Mesendoderm (in vitro differentiated cells): ENCODE measurements around the gene FAM53B.

Experiments
- DNase-seq: peaks from one replicate; pipeline ENCODE4 v3.0.0; 2013
- H2AK5ac ChIP-seq: 2 replicates; pipeline ENCODE4 v1.6.1; 2013; ENCODE audit warnings: low read length, inconsistent platforms
- H2BK120ac ChIP-seq: 2 replicates; pipeline ENCODE4 v1.6.1; 2013; ENCODE audit warnings: low read depth, mild to moderate bottlenecking, low read length, moderate library complexity, mixed read lengths
- H2BK15ac ChIP-seq: replicated peaks from 2 replicates; pipeline ENCODE4 v1.6.1; 2013; ENCODE audit warnings: low read depth, mild to moderate bottlenecking, moderate library complexity
- H2BK5ac ChIP-seq: 2 replicates; pipeline ENCODE4 v1.6.1; 2013; ENCODE audit warnings: low read length, inconsistent platforms
- H3K18ac ChIP-seq: 2 replicates; pipeline ENCODE4 v1.6.1; 2013; ENCODE audit warnings: mild to moderate bottlenecking, low read length, mixed read lengths
- H3K23ac ChIP-seq: one replicate; pipeline ENCODE4 v1.6.1; 2013; ENCODE audit warnings: low read length
- H3K27ac ChIP-seq: 2 replicates; pipeline ENCODE4 v1.5.1; 2013; ENCODE audit warnings: low read depth, mild to moderate bottlenecking, inconsistent platforms, low read length, moderate library complexity
- H3K27me3 ChIP-seq: 2 replicates; pipeline ENCODE4 v1.6.1; 2013; ENCODE audit warnings: low read length, control low read depth, mild to moderate bottlenecking, inconsistent platforms; ENCODE audit not compliant: insufficient read depth, poor library complexity
- H3K36me3 ChIP-seq: 2 replicates; pipeline ENCODE4 v1.6.1; 2013; ENCODE audit warnings: low read length, inconsistent platforms; ENCODE audit not compliant: control insufficient read depth, insufficient read depth
- H3K4ac ChIP-seq: one replicate; pipeline ENCODE4 v1.6.1; 2013; ENCODE audit warnings: low read depth, mild to moderate bottlenecking, low read length, moderate library complexity
- H3K4me1 ChIP-seq: 2 replicates; pipeline ENCODE4 v1.6.1; 2013; ENCODE audit warnings: low read depth, low read length, inconsistent platforms; ENCODE audit not compliant: control insufficient read depth
- H3K4me2 ChIP-seq: 2 replicates; pipeline ENCODE4 v1.6.1; 2013; ENCODE audit warnings: low read length
- H3K4me3 ChIP-seq: 2 replicates; pipeline ENCODE4 v1.5.1; 2013; ENCODE audit warnings: mild to moderate bottlenecking, low read length
- H3K56ac ChIP-seq: one replicate; pipeline ENCODE4 v1.6.1; 2013; ENCODE audit warnings: low read length
- H3K79me1 ChIP-seq: 2 replicates; pipeline ENCODE4 v1.6.1; 2013; ENCODE audit warnings: low read length, inconsistent platforms
- H3K79me2 ChIP-seq: 2 replicates; pipeline ENCODE4 v1.6.1; 2013; ENCODE audit warnings: mild to moderate bottlenecking, low read length; ENCODE audit not compliant: control insufficient read depth, insufficient read depth
- H3K9ac ChIP-seq: 2 replicates; pipeline ENCODE4 v1.6.1; 2013; ENCODE audit warnings: low read length, inconsistent platforms
- H4K5ac ChIP-seq: one replicate; pipeline ENCODE4 v1.6.1; 2013; ENCODE audit warnings: low read length
- H4K8ac ChIP-seq: one replicate; pipeline ENCODE4 v1.6.1; 2013; ENCODE audit warnings: low read depth, mild to moderate bottlenecking, control low read depth, low read length, moderate library complexity
- WGBS: extraction: QIAGEN DNeasy Blood & Tissue Kit; methylation state at CpG from one replicate; pipeline ENCODE4 v1.1.7; 2013; ENCODE audit warnings: low lambda C conversion rate, missing lambda C conversion rate; ENCODE audit not compliant: insufficient coverage; ENCODE audit errors: extremely low coverage; 5-methylcytosine and 5-hydroxymethylcytosine counted together

FAM53B gene

DNA sequence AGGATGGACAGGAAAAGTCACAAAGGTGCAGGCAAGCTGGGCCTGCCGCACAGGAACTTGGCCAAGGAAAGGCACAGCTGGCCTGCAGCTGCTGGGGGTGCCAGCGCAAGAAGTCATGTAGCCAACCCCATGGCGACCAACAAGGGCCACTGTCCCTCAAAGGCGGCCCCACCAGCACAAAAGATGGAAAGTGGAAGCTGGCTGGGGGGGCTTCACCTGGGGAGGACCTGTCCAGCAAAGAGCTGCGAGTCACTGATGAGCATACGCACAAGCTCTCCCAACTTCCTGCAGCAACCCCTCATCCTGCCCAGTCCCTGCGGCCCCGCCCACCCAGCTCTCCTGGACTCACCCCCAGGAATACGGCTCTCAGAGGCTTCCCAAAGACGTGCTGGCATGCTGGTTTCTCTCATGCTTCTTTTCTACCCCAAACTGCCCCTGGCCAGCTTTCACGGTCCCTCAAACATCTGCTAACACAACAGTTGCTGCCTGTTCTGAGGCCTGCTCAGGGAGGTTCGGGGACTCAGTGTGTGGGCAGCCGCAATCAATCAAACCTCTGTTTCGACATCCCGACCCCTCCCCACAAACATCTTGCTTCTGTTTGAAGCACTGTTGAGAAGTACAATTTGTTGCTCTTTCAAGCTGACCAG, 67.6 kb downstream of the FAM53B start:
- no peak overlapping the region for H2BK15ac ChIP-seq
- H3K4me1 ChIP-seq = peaks cover 4% of the 10 kb centered on the region
- H3K18ac ChIP-seq = no peak overlapping the region
- H2AK5ac ChIP-seq = no peak overlapping the region
- H3K36me3 ChIP-seq = no peaks in the 10 kb centered on the region
- H4K8ac ChIP-seq = no peak overlapping the region
- no peak overlapping the region for H3K23ac ChIP-seq
- no peaks in the 10 kb centered on the region for H3K27me3 ChIP-seq
- no peak overlapping the region for H3K4me2 ChIP-seq
- H2BK120ac ChIP-seq = no peak overlapping the region
- peaks cover 15% of the 10 kb centered on the region for H3K79me1 ChIP-seq
- H3K9ac ChIP-seq = no peak overlapping the region
- H4K5ac ChIP-seq = no peak overlapping the region
- H3K4ac ChIP-seq = no peak overlapping the region
- no CpG with 5 or more reads among the region's 15 CpGs for WGBS
- peaks cover 2% of the 10 kb centered on the region for H3K79me2 ChIP-seq
- no peak overlapping the region for H3K4me3 ChIP-seq
- no peak overlapping the region for H3K56ac ChIP-seq
- H3K27ac ChIP-seq = no peak overlapping the region
- DNase-seq = no peak
- no peak overlapping the region for H2BK5ac ChIP-seq

DNA sequence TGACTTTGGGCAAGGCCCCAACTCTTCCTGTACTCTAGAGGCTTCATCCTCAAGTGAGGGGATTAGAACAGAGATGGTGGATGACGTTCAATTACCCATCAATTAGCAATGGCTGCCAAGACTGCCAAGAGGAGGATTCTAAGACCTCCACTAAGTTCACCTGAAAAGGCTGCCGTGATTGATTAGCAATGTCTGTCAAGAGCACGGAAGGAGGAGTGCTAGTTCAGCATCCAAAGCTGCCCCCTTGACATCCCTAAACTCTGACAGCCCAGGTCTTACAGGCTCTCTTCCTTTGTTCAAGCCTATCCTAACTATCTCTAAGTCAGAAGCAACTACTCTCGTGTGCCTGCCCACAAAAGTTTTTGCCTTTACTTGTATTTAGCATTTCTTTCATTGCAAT, 68.4 kb downstream of the FAM53B start:
- Histone ChIP-seq H3K27ac (no peak overlapping the region), H2AK5ac (no peak overlapping the region), H3K4ac (no peak overlapping the region), H3K4me1 (peaks cover 4% of the 10 kb centered on the region), H4K8ac (no peak overlapping the region), H3K79me2 (peaks cover 2% of the 10 kb centered on the region), H3K27me3 (no peaks in the 10 kb centered on the region), H3K18ac (no peak overlapping the region), H4K5ac (no peak overlapping the region), H3K56ac (no peak overlapping the region), H3K9ac (no peak overlapping the region), H3K4me2 (no peak overlapping the region), H2BK15ac (no peak overlapping the region), H3K79me1 (peaks cover 15% of the 10 kb centered on the region), H2BK5ac (no peak overlapping the region), H3K4me3 (no peak overlapping the region), H3K23ac (no peak overlapping the region), H2BK120ac (no peak overlapping the region), H3K36me3 (no peaks in the 10 kb centered on the region)
- no peak for DNase-seq
- WGBS = no CpG with 5 or more reads among the region's 4 CpGs

DNA sequence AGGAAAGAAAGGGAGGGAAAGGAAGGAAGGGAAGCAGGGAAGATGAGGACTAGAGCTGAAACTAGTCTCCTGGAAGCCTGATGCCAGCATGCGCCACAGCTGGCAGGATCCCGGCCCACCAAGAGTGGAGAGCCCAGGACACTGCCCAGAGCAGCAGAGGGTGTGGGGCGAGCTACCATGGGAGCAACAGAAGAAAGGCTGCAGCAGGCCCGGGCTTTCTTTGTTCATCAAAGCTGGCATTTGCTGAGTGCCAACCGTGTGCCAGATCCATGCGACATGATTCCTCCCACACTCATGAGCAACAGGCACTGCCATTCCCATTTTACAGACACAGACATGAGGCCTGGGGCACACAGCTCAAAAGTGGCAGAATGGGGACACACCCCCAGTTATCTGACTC, 68.9 kb downstream of the FAM53B start:
- Histone ChIP-seq H3K9ac (no peak overlapping the region), H2BK5ac (no peak overlapping the region), H3K23ac (no peak overlapping the region), H2BK15ac (no peak overlapping the region), H3K18ac (no peak overlapping the region), H4K8ac (no peak overlapping the region), H3K56ac (no peak overlapping the region), H3K4me2 (no peak overlapping the region), H4K5ac (no peak overlapping the region), H2AK5ac (no peak overlapping the region), H3K4me1 (peaks cover 4% of the 10 kb centered on the region), H3K79me2 (peaks cover 2% of the 10 kb centered on the region), H2BK120ac (no peak overlapping the region), H3K4ac (no peak overlapping the region), H3K79me1 (peaks cover 18% of the 10 kb centered on the region), H3K4me3 (no peak overlapping the region), H3K36me3 (no peaks in the 10 kb centered on the region), H3K27me3 (no peaks in the 10 kb centered on the region), H3K27ac (no peak overlapping the region)
- no peak for DNase-seq
- no CpG with 5 or more reads among the region's 6 CpGs for WGBS

DNA sequence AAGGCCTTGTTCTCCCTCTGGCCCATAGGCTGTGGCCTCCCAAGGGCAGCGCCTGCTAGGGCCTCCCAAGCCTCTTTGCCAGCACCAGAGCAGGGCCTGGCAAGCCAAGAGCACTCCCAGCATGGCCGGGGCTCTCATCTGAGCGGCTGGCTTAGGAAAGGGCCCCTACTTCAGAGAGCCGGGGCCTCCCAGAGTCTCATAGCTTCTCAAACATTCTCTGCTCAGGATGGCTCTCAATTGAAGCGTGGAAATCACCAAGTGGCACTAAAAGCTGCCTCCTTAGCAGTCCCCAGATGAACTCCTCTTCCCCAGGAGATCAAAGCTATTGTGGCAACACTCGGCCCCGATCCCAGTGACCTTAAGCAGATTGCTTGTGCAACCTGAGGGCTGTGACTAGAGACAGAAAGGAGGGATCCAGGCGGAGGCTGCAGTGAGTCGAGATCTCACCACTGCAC, 69.4 kb downstream of the FAM53B start:
- no peak overlapping the region for H3K4me3 ChIP-seq
- H3K27me3 ChIP-seq = no peaks in the 10 kb centered on the region
- no peak overlapping the region for H3K18ac ChIP-seq
- H3K23ac ChIP-seq = no peak overlapping the region
- no peak overlapping the region for H2BK120ac ChIP-seq
- peaks cover 4% of the 10 kb centered on the region for H3K4me1 ChIP-seq
- H3K27ac ChIP-seq = no peak overlapping the region
- no peak overlapping the region for H3K4ac ChIP-seq
- no peak overlapping the region for H2BK15ac ChIP-seq
- no peaks in the 10 kb centered on the region for H3K36me3 ChIP-seq
- H2BK5ac ChIP-seq = no peak overlapping the region
- no peak overlapping the region for H4K8ac ChIP-seq
- no peak overlapping the region for H3K9ac ChIP-seq
- H3K79me1 ChIP-seq = peaks cover 18% of the 10 kb centered on the region
- no peak overlapping the region for H4K5ac ChIP-seq
- peaks cover 2% of the 10 kb centered on the region for H3K79me2 ChIP-seq
- no peak for DNase-seq
- no peak overlapping the region for H3K56ac ChIP-seq
- H2AK5ac ChIP-seq = no peak overlapping the region
- no peak overlapping the region for H3K4me2 ChIP-seq
- WGBS = no CpG with 5 or more reads among the region's 9 CpGs

DNA sequence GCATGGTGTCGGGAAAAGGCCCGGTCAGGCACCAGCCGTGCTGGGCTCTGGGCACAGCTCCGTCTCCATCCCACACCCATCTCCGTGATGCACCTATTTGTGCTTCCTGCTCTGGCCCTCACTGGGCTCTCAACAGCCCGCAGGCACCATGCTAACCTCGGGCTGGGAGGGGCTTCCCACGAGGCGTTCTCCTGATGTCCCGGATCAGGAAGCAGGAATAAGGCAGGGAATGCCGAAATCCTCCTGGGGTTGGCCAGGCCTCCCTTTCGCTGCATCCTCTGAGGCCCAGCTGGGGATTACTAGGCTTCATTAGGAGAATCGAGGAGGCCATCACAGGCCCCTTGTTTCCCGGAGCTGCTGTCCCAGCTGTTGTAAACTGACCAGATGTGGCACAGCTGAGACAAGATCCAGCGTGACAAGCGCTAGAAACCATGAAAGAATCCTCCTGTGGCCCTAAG, 72.0 kb downstream of the FAM53B start:
- no peak overlapping the region for H2BK15ac ChIP-seq
- no peak overlapping the region for H3K27ac ChIP-seq
- H2BK5ac ChIP-seq = no peak overlapping the region
- no peak overlapping the region for H2AK5ac ChIP-seq
- H2BK120ac ChIP-seq = no peak overlapping the region
- DNase-seq = no peak
- H3K4me3 ChIP-seq = no peak overlapping the region
- no peak overlapping the region for H4K5ac ChIP-seq
- peaks cover 16% of the 10 kb centered on the region for H3K79me1 ChIP-seq
- no CpG with 5 or more reads among the region's 16 CpGs for WGBS
- H3K23ac ChIP-seq = no peak overlapping the region
- H3K4me2 ChIP-seq = no peak overlapping the region
- peaks cover 4% of the 10 kb centered on the region for H3K4me1 ChIP-seq
- H3K18ac ChIP-seq = no peak overlapping the region
- H3K56ac ChIP-seq = no peak overlapping the region
- H3K27me3 ChIP-seq = no peaks in the 10 kb centered on the region
- H3K9ac ChIP-seq = no peak overlapping the region
- no peak overlapping the region for H3K4ac ChIP-seq
- no peaks in the 10 kb centered on the region for H3K36me3 ChIP-seq
- H4K8ac ChIP-seq = no peak overlapping the region
- H3K79me2 ChIP-seq = no peaks in the 10 kb centered on the region
